ENCODE data around the gene COQ8B. TPM values are rescaled to one million over a fixed set of nuclear protein-coding genes. Genes with fewer than 3 reads are reported as not detected.
A peak's percentile ranks its signal among the peaks of the same experiment; 100 is the strongest.

Gene COQ8B
- total RNA-seq, 1 donor from 2014 or later: 26.4 TPM

GRCh38 chr19:40742886-40743285 is 26.2 kb upstream of the COQ8B start:
- no peaks in the 10 kb centered on the region for H3K9me3 Mint-ChIP-seq (ENCODE audit: unreplicated experiment)

GRCh38 chr19:40742477-40742876 is 25.8 kb upstream of the COQ8B start:
- no peak overlapping the region for H3K27ac Mint-ChIP-seq (ENCODE audit: unreplicated experiment)

More at GRCh38 chr19:40742886-40743285, 26.2 kb upstream of the COQ8B start:
- no peak for DNase-seq (ENCODE audit: low spot score)
- Mint-ChIP-seq H3K27ac (ENCODE audit: unreplicated experiment) (no peak overlapping the region), H3K36me3 (ENCODE audit: low read depth, unreplicated experiment) (peaks cover 9% of the 10 kb centered on the region), H3K27me3 (ENCODE audit: unreplicated experiment) (peaks cover 9% of the 10 kb centered on the region), H3K4me3 (ENCODE audit: unreplicated experiment) (no peak overlapping the region), H3K4me1 (ENCODE audit: unreplicated experiment) (no peaks in the 10 kb centered on the region)
- TF ChIP-seq CTCF (IDR thresholded peaks at IDR 0.05; ENCODE audit: unreplicated experiment): no peak

GRCh38 chr19:40741527-40742390 is 25.1 kb upstream of the COQ8B start:
- H3K27me3 Mint-ChIP-seq (ENCODE audit: unreplicated experiment): peaks cover 9% of the 10 kb centered on the region
- no peaks in the 10 kb centered on the region for H3K9me3 Mint-ChIP-seq (ENCODE audit: unreplicated experiment)
- no peak overlapping the region for H3K4me3 Mint-ChIP-seq (ENCODE audit: unreplicated experiment)
- DNase-seq (ENCODE audit: low spot score): no peak
- no peak for TF ChIP-seq CTCF (IDR thresholded peaks at IDR 0.05; ENCODE audit: unreplicated experiment)
- H3K36me3 Mint-ChIP-seq (ENCODE audit: low read depth, unreplicated experiment): peaks cover 13% of the 10 kb centered on the region
- peak overlapping the region; percentile 2 for H3K27ac Mint-ChIP-seq (ENCODE audit: unreplicated experiment)
- no peaks in the 10 kb centered on the region for H3K4me1 Mint-ChIP-seq (ENCODE audit: unreplicated experiment)

More at GRCh38 chr19:40742477-40742876, 25.8 kb upstream of the COQ8B start:
- no peak for DNase-seq (ENCODE audit: low spot score)
- no peak overlapping the region for H3K4me3 Mint-ChIP-seq (ENCODE audit: unreplicated experiment)
- peaks cover 12% of the 10 kb centered on the region for H3K36me3 Mint-ChIP-seq (ENCODE audit: low read depth, unreplicated experiment)
- H3K27me3 Mint-ChIP-seq (ENCODE audit: unreplicated experiment): peaks cover 9% of the 10 kb centered on the region
- TF ChIP-seq CTCF (IDR thresholded peaks at IDR 0.05; ENCODE audit: unreplicated experiment): no peak
- no peaks in the 10 kb centered on the region for H3K4me1 Mint-ChIP-seq (ENCODE audit: unreplicated experiment)
- H3K9me3 Mint-ChIP-seq (ENCODE audit: unreplicated experiment): no peaks in the 10 kb centered on the region

GRCh38 chr19:40740747-40741146 is 24.1 kb upstream of the COQ8B start:
- no peak for DNase-seq (ENCODE audit: low spot score)
- peaks cover 7% of the 10 kb centered on the region for H3K27me3 Mint-ChIP-seq (ENCODE audit: unreplicated experiment)
- peaks cover 13% of the 10 kb centered on the region for H3K36me3 Mint-ChIP-seq (ENCODE audit: low read depth, unreplicated experiment)
- no peaks in the 10 kb centered on the region for H3K9me3 Mint-ChIP-seq (ENCODE audit: unreplicated experiment)
- no peaks in the 10 kb centered on the region for H3K4me1 Mint-ChIP-seq (ENCODE audit: unreplicated experiment)
- no peak overlapping the region for H3K27ac Mint-ChIP-seq (ENCODE audit: unreplicated experiment)
- no peak overlapping the region for H3K4me3 Mint-ChIP-seq (ENCODE audit: unreplicated experiment)
- TF ChIP-seq CTCF (IDR thresholded peaks at IDR 0.05; ENCODE audit: unreplicated experiment): no peak
